HG02970 (cell line): ENCODE data around the gene MGAT3.

Experiments used
- ATAC-seq: cut with Tn5 transposase; IDR thresholded peaks from one replicate; pipeline ENCODE4 v1.9.1; 2021; ENCODE audit warnings: mild to moderate bottlenecking, moderate library complexity, moderate number of reproducible peaks; ENCODE audit not compliant: unreplicated experiment, low FRiP score

MGAT3 gene

GRCh38 chr22:39469681-39470450, 13.1 kb downstream of the MGAT3 start:
- ATAC-seq = no peak

- no peak for ATAC-seq
Observed at GRCh38 chr22:39470451-39471291, 13.9 kb downstream of the MGAT3 start.

DNA sequence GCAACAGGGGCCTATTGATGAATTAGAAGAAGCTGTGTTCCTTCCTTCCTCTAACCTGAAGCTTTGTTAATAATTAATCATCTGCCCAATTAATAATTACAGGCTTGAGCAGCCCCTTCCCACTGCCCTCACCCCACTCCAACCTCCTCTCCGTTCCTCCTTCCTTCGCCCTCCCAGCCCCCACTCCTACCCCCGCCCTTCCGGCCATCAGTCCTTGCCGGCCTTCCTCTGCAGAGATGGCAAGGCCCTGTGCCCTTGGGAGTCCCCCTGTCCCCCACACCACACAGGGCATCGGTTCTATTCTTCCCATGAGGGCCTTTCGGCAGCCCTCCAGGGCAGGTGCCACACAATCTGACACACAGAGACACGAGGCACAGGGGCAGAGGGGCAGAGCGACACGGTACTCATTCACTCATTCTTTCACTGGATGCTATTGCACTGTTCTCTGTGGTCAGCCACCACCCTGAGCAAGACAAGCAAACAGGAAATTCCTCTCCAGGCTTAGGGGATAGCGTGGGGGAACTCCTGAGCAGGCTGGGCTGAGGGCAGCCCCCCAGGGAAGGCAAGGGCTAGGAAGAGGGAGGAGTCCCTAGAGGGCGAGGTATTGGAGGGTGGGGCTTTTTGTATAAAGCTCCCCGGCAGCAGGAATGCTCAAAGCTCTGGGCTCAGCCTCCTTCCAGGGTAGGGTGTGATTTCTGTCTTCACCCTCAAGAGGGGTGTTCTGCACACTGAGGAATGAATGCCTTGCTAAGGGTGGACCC, 14.7 kb downstream of the MGAT3 start:
- no peak for ATAC-seq

- ATAC-seq = no peak
Observed at GRCh38 chr22:39472570-39473556, 16.1 kb downstream of the MGAT3 start.

DNA sequence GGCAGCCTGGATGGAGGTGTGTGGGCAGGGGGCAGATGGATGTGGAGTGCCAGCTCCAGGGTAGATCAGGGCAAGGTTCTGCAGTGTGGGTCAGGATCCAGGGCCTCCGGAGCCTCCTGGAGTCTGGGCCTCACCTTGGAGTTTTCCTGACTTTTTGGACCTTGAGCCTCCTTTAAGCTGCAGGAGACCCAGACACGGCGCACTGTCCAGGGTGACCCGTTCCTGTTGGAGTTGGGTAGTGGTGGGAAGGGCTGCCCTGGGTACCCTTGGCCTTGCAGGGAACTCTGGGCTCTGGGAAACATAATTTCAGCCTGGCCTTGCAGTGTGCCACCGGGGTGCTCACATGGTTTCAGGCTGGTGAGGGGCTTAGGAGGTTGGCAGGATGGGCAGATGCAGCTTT, 17.0 kb downstream of the MGAT3 start:
- no peak for ATAC-seq

GRCh38 chr22:39474351-39475111, 17.7 kb downstream of the MGAT3 start:
- no peak for ATAC-seq

DNA sequence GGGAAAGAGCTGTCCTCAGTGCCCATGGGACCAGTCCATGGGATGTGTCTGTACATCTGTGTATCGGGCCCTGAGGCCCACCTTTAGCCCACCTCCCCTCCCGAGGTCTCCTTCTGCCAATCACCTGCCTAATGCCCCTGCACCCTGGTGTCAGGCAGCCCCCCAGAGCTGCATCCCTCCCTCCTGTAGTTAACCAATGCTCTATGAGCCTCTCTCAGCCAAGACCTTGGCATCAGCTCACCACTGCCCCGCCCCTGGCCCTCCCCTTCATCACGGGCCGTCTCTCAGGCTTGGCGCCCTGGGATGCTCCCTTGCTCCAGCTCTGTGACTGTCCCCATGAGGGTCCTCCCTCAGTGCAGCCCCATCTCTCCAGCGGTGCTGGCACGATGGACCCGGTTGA, 18.5 kb downstream of the MGAT3 start:
- ATAC-seq = no peak

DNA sequence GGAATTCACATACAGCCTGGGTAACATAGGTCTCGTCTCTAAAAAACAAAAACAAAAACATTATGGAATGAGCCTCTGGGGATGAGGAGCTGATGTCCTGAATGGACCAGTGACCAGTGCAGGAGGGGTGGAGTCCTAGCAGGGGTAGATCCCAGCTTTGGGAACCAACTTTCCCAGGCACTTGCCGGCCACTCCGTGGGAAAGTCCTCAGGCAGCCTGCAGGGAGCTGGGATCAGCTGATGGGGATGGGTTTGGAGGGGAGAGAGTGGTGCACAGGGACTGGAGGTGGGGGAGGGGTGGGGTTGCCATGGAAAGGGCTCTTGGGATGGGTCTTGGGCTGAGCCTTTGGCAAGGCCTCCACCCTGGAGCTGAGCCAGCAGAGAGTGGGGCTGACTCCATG, 19.1 kb downstream of the MGAT3 start:
- ATAC-seq = no peak

- ATAC-seq = no peak
Observed at GRCh38 chr22:39476664-39477063, 19.9 kb downstream of the MGAT3 start.

- ATAC-seq = no peak
Observed at GRCh38 chr22:39477542-39477941, 20.7 kb downstream of the MGAT3 start.

DNA sequence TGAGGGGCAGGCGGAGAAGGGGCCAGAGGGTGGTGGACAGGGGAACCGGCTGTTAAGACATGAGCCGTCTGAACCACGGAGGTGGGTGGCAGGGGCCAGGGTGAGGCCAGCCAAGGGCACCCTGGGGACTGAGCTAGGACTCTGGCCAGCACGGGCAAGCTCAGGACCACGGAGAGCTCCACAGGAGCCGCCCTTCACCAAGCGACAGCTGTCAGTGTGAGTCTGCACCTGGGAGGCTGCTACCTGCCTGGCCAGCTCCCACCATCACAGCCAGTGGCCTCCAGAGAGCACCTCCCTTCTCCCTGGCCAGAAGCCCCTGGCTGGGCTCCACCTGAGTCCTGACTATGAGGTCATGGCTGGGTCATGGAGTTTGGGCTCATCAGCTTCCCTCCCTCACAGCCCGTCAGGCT, 21.6 kb downstream of the MGAT3 start:
- ATAC-seq = no peak

DNA sequence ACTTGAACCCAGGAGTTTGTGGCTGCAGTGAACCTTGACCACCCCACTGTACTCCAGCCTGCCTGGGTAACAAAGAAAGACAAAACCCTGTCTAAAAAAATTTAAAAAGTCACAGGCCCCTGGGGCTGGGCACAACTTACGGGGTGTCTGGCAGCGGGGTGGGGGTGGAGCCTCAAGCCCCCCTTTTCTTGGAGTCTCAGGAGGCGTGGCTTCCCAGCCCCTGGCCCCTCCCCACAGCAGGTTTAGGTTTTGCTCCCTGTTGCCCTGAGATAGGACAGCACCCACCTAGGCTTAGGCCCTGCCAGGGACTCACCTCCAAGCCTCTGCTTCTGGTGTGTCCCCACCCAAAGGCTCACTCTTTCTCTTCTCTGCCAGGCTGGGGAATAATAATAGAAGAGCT, 22.4 kb downstream of the MGAT3 start:
- ATAC-seq = no peak

DNA sequence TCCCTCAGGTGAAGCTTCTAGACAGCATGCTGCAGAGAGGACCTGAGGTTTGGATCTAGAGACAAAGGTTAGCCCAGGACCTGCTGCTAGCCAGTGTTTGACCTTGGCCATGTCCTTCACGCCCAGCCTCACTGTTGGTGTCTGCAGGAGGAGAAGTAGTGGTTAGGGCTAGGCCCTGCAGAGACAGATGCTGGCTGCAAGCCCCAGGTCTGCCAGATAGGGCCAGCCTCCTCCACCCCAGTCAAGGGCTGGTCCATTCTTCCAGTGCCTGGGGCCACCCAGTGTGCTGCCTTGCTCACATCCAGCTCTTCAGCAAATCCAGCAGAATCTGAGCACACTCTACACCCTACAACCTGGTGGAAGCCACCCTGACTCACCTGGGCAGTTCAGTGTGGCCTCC, 23.7 kb downstream of the MGAT3 start:
- no peak for ATAC-seq

DNA sequence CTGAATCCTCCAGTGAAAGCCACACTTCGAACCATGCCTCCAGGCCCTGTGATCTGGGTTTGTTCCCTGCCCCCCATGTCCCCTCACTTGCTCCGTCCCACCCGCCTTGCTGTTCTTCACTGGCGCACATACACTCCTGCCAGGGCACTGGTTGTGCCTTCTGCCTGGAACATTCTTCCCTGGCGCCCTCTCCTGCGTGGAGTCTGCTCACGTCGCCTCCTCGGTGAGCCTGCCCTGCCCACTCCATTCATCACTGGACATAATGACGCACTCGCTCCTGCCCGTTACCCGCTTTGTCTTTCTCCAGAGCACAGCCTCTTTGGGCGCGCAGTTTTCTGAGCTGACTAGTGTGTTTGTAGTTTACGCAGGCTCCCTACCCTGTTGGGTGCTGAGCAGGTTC, 24.2 kb downstream of the MGAT3 start:
- no peak for ATAC-seq

GRCh38 chr22:39481595-39481994, 24.8 kb downstream of the MGAT3 start:
- ATAC-seq = no peak

GRCh38 chr22:39482768-39483167, 26.0 kb downstream of the MGAT3 start:
- no peak for ATAC-seq

- no peak for ATAC-seq
Observed at GRCh38 chr22:39486951-39487825, 30.4 kb downstream of the MGAT3 start.

- ATAC-seq = no peak
Observed at GRCh38 chr22:39487826-39488520, 31.2 kb downstream of the MGAT3 start.
